K562 (cell line): ENCODE measurements around the gene ZNF620.

Experiments used
- ADNP ChIP-seq: fragments of 200-800 bp; sonication (Bioruptor generic); IDR thresholded peaks from 2 replicates; pipeline ENCODE4 v1.6.1; 2016; ENCODE audit warnings: missing genetic modification characterization, missing compliant biosample characterization
- CC2D1A ChIP-seq: fragments of 450-650 bp; IDR thresholded peaks from 2 replicates; pipeline ENCODE4 v1.6.1; 2017; ENCODE audit warnings: mild to moderate bottlenecking
- CUX1 ChIP-seq: fragments of 200-800 bp; sonication (Bioruptor generic); IDR thresholded peaks from 2 replicates; pipeline ENCODE4 v1.6.1; 2016; ENCODE audit warnings: missing genetic modification characterization, missing compliant biosample characterization
- EP300 ChIP-seq: IDR thresholded peaks from 2 replicates; pipeline ENCODE4 v1.6.1; 2012; ENCODE audit warnings: low read length, improper control_type of control experiment
- FOXK2 ChIP-seq, 2 experiments: fragments of 450-650 bp; IDR thresholded peaks in 1 of 2; conservative IDR thresholded peaks in 1 of 2; 2 replicates each; pipeline ENCODE4 v1.6.1; 2016; ENCODE audit warnings: low read depth in 2 of 2, mild to moderate bottlenecking in 1 of 2
- MAZ ChIP-seq, 2 experiments: fragments of 450-650 bp in 1 of 2; sonication (generic) in 1 of 2; formaldehyde crosslinking; IDR thresholded peaks in 1 of 2; conservative IDR thresholded peaks in 1 of 2; 2 replicates each; pipeline versions ENCODE4 v1.4.0 to v1.5.0; 2020; ENCODE audit warnings: mild to moderate bottlenecking in 1 of 2, missing genetic modification reagents in 1 of 2
- RHOXF2B ChIP-seq: fragments of 250-450 bp; sonication (Bioruptor Pico); conservative IDR thresholded peaks from 2 replicates; pipeline ENCODE4 v1.5.1; 2021
- ZNF239 ChIP-seq: fragments of 250-450 bp; sonication (Bioruptor Pico); IDR thresholded peaks from 2 replicates; pipeline ENCODE4 v1.4.0; 2020; ENCODE audit warnings: mild to moderate bottlenecking
- ZNF324 ChIP-seq: fragments of 250-450 bp; sonication (Bioruptor Pico); IDR thresholded peaks from 2 replicates; pipeline ENCODE4 v1.4.0; 2020; ENCODE audit warnings: mild to moderate bottlenecking
- TF ChIP-seq, protein P1 (sequence below), 3 experiments: IDR thresholded peaks in 2 of 3; conservative IDR thresholded peaks in 1 of 3; 2 replicates each; pipeline ENCODE4 v1.5.1; 2011 to 2012; ENCODE audit warnings: low read length in 3 of 3, mild to moderate bottlenecking in 3 of 3, control low read depth in 2 of 3, improper control_type of control experiment in 1 of 3, inconsistent platforms in 1 of 3, low read depth in 1 of 3, mixed read lengths in 1 of 3, moderate library complexity in 1 of 3; ENCODE audit not compliant: insufficient read depth in 2 of 3
- TF ChIP-seq, protein P2 (sequence below): fragments of 450-650 bp; IDR thresholded peaks from 2 replicates; pipeline ENCODE4 v1.6.1; 2017; ENCODE audit warnings: antibody characterized with exemption, mild to moderate bottlenecking

DNA sequence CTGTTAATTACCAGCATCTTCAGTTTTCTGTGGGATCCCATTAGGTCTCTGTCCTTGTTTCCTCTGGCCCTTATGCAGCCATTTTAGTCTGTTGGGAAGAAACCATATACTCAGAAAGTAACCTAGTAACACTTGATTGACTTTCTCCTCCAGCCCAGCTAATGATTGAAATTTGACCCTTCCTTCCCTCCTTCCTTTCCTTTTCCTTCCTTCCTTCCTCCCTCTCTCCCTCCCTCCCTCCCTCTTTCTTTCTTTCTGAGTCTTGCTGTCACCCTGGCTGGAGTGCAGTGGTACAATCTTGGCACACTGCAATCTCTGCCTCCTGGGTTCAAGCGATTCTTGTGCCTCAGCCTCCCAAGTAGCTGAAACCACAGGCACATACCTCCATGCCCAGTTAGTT is 5.9 kb upstream of the ZNF620 start:
- TF ChIP-seq, protein P1, sequence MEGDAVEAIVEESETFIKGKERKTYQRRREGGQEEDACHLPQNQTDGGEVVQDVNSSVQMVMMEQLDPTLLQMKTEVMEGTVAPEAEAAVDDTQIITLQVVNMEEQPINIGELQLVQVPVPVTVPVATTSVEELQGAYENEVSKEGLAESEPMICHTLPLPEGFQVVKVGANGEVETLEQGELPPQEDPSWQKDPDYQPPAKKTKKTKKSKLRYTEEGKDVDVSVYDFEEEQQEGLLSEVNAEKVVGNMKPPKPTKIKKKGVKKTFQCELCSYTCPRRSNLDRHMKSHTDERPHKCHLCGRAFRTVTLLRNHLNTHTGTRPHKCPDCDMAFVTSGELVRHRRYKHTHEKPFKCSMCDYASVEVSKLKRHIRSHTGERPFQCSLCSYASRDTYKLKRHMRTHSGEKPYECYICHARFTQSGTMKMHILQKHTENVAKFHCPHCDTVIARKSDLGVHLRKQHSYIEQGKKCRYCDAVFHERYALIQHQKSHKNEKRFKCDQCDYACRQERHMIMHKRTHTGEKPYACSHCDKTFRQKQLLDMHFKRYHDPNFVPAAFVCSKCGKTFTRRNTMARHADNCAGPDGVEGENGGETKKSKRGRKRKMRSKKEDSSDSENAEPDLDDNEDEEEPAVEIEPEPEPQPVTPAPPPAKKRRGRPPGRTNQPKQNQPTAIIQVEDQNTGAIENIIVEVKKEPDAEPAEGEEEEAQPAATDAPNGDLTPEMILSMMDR (IDR thresholded peaks at IDR 0.05 in 2 of 3, conservative IDR thresholded peaks at IDR 0.05 in 1 of 3; ENCODE audit: insufficient read depth in 2 of 3, low read depth in 1 of 3, low read length in 3 of 3), result no peak
- TF ChIP-seq, protein P2, sequence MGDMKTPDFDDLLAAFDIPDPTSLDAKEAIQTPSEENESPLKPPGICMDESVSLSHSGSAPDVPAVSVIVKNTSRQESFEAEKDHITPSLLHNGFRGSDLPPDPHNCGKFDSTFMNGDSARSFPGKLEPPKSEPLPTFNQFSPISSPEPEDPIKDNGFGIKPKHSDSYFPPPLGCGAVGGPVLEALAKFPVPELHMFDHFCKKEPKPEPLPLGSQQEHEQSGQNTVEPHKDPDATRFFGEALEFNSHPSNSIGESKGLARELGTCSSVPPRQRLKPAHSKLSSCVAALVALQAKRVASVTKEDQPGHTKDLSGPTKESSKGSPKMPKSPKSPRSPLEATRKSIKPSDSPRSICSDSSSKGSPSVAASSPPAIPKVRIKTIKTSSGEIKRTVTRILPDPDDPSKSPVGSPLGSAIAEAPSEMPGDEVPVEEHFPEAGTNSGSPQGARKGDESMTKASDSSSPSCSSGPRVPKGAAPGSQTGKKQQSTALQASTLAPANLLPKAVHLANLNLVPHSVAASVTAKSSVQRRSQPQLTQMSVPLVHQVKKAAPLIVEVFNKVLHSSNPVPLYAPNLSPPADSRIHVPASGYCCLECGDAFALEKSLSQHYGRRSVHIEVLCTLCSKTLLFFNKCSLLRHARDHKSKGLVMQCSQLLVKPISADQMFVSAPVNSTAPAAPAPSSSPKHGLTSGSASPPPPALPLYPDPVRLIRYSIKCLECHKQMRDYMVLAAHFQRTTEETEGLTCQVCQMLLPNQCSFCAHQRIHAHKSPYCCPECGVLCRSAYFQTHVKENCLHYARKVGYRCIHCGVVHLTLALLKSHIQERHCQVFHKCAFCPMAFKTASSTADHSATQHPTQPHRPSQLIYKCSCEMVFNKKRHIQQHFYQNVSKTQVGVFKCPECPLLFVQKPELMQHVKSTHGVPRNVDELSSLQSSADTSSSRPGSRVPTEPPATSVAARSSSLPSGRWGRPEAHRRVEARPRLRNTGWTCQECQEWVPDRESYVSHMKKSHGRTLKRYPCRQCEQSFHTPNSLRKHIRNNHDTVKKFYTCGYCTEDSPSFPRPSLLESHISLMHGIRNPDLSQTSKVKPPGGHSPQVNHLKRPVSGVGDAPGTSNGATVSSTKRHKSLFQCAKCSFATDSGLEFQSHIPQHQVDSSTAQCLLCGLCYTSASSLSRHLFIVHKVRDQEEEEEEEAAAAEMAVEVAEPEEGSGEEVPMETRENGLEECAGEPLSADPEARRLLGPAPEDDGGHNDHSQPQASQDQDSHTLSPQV, result no peak
- TF ChIP-seq RHOXF2B (CRISPR knock-in tag), result no peak
- TF ChIP-seq ADNP, result no peak
- TF ChIP-seq CC2D1A, result no peak
- no peak for TF ChIP-seq ZNF324 (CRISPR knock-in tag)
- no peak for TF ChIP-seq MAZ (CRISPR knock-in tag; conservative IDR thresholded peaks at IDR 0.05 in 1 of 2, IDR thresholded peaks at IDR 0.05 in 1 of 2)
- no peak for TF ChIP-seq CUX1 (CRISPR knock-in tag)
- no peak for TF ChIP-seq EP300
- no peak for TF ChIP-seq ZNF239
- TF ChIP-seq FOXK2 (conservative IDR thresholded peaks at IDR 0.05 in 1 of 2, IDR thresholded peaks at IDR 0.05 in 1 of 2; ENCODE audit: low read depth in 2 of 2), result no peak
